ENCODE results near the gene EGFR. TPM values are rescaled to one million over a fixed set of nuclear protein-coding genes. Genes with fewer than 3 reads are reported as not detected.
A peak's percentile ranks its signal among the peaks of the same experiment; 100 is the strongest.
"Not testable (repeated sequence)": the region's sequence is repeated elsewhere in the genome, so short reads cannot be mapped to it uniquely, and the experiment has no call there.

EGFR gene
- total RNA-seq, 4 donors from 2014 or later, result 45.5 to 61.1 (median 56.9) TPM

DNA sequence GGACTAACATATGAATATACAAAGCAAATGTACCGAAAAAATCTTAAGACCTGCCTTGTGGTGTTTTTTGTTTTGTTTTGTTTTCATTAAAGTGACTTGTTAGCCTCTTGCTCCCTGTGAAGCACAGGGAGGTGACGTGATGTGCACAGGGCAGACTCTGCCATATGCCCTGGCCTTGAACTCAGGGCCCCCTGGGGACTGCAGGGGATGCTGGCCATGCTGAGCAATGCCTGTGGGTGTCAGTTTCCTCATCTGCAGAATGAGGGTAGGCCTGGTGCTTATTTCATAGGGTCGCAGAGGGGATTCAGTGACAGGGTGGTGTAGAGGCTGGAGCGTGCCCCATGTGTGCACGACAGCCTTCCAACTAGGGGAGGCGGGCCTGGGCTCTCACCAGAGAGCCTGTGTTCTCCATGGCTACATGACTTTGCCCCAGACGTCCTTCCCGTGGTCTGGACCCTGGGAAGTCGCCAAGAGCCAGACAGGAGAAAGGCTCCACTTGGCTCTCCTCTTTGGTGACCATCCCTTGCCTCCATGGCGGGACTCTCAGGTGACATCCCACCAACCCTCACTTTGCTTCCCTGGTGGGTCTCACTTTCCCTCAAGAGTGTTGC lies 14.5 kb downstream of the EGFR start:
- Histone ChIP-seq H3K4me1 (peaks cover 0 to 13% (median 0%) of the 10 kb centered on the region in 4 donors), H3K27me3 (no peaks in the 10 kb centered on the region), H3K27ac (no peak overlapping the region), H3K9me3 (no peaks in the 10 kb centered on the region), H3K4me3 (no peak overlapping the region), H3K36me3 (no peaks in the 10 kb centered on the region)
- DNase-seq, result no peak
- TF ChIP-seq POLR2A (IDR thresholded peaks at IDR 0.05), result no peak
- TF ChIP-seq, protein P1, sequence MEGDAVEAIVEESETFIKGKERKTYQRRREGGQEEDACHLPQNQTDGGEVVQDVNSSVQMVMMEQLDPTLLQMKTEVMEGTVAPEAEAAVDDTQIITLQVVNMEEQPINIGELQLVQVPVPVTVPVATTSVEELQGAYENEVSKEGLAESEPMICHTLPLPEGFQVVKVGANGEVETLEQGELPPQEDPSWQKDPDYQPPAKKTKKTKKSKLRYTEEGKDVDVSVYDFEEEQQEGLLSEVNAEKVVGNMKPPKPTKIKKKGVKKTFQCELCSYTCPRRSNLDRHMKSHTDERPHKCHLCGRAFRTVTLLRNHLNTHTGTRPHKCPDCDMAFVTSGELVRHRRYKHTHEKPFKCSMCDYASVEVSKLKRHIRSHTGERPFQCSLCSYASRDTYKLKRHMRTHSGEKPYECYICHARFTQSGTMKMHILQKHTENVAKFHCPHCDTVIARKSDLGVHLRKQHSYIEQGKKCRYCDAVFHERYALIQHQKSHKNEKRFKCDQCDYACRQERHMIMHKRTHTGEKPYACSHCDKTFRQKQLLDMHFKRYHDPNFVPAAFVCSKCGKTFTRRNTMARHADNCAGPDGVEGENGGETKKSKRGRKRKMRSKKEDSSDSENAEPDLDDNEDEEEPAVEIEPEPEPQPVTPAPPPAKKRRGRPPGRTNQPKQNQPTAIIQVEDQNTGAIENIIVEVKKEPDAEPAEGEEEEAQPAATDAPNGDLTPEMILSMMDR (IDR thresholded peaks at IDR 0.05), result no peak

DNA sequence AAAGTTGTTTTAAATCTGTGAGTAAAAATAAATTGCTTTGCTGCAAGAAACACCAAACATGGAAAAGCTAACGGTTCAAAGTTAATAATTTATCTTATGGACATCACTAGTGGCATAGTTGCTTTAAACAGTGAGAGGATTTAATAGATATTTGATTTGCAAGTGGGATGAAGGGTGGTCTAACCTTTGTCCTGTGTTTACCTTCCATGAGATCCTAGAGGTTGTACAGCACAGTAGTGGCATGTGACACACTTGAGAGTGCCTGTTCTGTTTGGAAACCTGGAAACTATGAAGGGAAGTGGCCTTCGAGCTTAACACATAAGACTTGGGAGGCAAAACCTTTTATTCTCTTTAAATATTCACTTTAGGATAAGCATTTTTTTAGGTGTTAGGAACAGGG lies 16.0 kb downstream of the EGFR start:
- peaks cover 0 to 14% (median 0%) of the 10 kb centered on the region in 4 donors for H3K4me1 ChIP-seq

DNA sequence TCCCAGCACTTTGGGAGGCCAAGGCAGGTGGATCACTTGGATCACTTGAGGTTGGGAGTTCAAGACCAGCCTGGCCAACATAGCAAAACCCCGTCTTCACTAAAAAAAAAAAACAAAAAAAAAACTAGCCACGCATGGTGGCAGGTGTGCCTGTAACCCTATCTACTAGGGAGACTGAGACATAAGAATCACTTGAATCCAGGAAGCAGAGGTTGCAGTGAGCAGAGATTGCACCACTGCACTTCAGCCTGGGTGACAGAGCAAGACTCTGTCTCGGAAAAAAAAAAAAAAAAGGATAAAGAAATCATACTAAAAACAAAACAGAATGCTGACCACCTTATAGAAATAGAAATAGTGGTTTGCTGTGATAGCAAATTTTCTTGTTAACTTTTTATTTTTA lies 16.6 kb downstream of the EGFR start:
- not testable (repeated sequence) for H3K36me3 ChIP-seq, H3K27ac ChIP-seq, H3K4me3 ChIP-seq, H3K27me3 ChIP-seq, DNase-seq, H3K9me3 ChIP-seq
- peaks cover 0 to 17% (median 0%) of the 10 kb centered on the region in 4 donors for H3K4me1 ChIP-seq

More for the DNA sequence above, 16.0 kb downstream of the EGFR start:
- Histone ChIP-seq H3K36me3 (no peaks in the 10 kb centered on the region), H3K27me3 (no peaks in the 10 kb centered on the region), H3K27ac (no peak overlapping the region), H3K9me3 (no peaks in the 10 kb centered on the region), H3K4me3 (no peak overlapping the region)
- TF ChIP-seq, protein P1 (IDR thresholded peaks at IDR 0.05), result no peak
- TF ChIP-seq POLR2A (IDR thresholded peaks at IDR 0.05), result no peak
- DNase-seq, result no peak

DNA sequence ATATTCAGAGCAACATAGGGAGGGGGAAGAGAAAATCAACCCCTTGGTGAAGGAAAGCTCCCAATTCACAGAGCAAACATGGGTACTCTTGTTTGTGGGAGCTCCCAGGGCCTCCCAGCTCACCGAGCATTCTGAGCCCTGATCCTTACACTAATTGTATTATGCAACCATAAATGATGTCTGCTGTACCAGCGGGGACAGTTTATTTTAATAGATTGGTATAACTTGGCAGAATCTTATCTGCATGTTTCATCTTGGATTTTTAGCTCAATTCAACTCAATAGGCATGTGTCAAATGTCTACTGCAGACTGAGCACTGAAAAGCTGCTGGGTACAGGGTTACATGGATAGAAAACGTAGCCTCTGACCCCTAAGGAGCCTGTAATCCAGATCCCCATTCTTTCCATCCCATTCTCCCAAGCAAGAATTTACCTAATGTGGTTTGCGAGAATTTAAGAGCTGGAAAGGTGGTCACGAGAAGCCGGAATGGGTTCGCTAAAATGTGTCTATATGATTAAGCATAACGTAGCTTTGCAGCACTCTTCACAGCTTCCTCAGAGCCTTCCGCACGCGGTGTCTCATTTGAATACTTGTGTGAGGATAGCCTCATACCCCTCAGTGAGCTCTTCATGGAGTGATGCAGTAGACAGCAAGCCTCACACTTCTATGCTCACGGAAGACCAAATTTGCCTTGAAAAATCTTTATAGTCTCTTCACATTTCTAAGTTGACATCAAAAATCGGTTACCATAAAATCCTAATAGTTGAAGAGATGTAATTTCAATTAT lies 18.3 kb downstream of the EGFR start:
- H3K4me3 ChIP-seq, result no peak overlapping the region
- peaks cover 0 to 17% (median 0%) of the 10 kb centered on the region in 4 donors for H3K4me1 ChIP-seq
- H3K9me3 ChIP-seq, result no peaks in the 10 kb centered on the region
- no peak for DNase-seq
- H3K27ac ChIP-seq, result no peak overlapping the region
- no peaks in the 10 kb centered on the region for H3K27me3 ChIP-seq
- no peaks in the 10 kb centered on the region for H3K36me3 ChIP-seq
- no peak for TF ChIP-seq POLR2A (IDR thresholded peaks at IDR 0.05)
- TF ChIP-seq, protein P1 (IDR thresholded peaks at IDR 0.05), result no peak

DNA sequence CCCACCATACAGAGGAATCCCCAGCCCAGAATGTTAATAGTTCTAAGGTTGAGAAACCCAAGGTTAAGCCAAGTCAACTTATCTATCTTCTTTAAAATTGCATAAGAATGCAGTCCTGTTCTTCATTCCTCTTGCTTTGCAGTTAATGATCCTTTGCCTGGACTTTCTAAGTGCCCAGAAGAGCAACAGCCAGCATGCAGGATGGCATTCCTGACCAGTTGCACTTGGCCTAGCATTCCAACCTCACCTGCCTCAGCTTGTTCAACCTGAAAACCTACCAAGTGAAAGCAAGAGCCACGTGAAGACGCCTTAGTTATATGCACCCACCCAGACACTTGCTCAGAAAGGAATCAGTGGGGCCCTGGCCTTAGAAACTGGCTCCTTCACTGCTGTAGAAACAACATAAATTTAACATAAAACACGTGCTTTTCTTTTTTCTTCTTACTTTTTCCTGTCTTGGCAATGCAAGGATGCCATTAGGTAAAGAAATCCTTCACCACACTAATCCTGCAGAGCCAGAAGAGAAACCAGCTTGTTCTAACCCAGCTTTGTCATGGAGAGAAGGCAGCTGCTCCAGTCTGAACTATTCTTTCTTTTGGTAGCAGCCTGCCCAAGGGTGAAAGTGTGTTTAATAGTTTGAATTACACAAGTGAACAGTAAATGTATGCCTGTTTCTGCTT lies 25.0 kb downstream of the EGFR start:
- TF ChIP-seq, protein P1 (IDR thresholded peaks at IDR 0.05), result no peak
- no peak for TF ChIP-seq POLR2A (IDR thresholded peaks at IDR 0.05)
- Histone ChIP-seq H3K4me1 (peaks cover 0 to 38% (median 3%) of the 10 kb centered on the region in 4 donors), H3K36me3 (no peaks in the 10 kb centered on the region), H3K27me3 (no peaks in the 10 kb centered on the region), H3K4me3 (no peak overlapping the region), H3K27ac (peak overlapping the region in 1 of 4 donors; percentile 16), H3K9me3 (no peaks in the 10 kb centered on the region)
- DNase-seq, result no peak

DNA sequence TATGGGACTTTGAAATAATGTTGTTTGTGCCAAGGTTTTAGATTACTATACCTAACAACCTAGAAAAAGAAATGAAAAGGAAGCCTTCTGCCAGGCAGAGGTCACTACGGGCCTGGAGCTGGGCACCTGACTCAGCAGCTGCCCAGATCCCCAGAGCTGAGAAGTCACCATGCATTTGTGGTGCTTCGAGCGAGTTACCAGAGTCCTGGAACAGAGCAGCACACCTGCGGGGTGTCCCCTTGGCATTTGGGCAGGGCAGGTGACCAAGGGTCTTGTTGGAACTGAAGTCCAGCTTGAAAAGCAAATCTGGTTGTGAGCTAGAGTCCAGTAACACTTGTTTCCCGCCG lies 25.5 kb downstream of the EGFR start:
- Histone ChIP-seq H3K27me3 (no peaks in the 10 kb centered on the region), H3K36me3 (no peaks in the 10 kb centered on the region), H3K9me3 (no peaks in the 10 kb centered on the region), H3K4me3 (no peak overlapping the region), H3K4me1 (peaks cover 0 to 38% (median 3%) of the 10 kb centered on the region in 4 donors), H3K27ac (peak overlapping the region in 2 of 4 donors; percentile 5 to 16)
- DNase-seq, result no peak
- TF ChIP-seq POLR2A (IDR thresholded peaks at IDR 0.05), result no peak
- TF ChIP-seq, protein P1 (IDR thresholded peaks at IDR 0.05), result no peak
